Erythroblast (primary cell): ENCODE measurements around the gene AP1G2.

ENCODE experiments used
- GATA1 ChIP-seq: IDR thresholded peaks from 2 replicates; pipeline ENCODE4 v1.6.1; 2011; ENCODE audit warnings: low read depth, mild to moderate bottlenecking, control low read depth, low read length, moderate library complexity
- POLR2A ChIP-seq: IDR thresholded peaks from 2 replicates; pipeline ENCODE4 v1.6.1; 2011; ENCODE audit warnings: mild to moderate bottlenecking, low read length

GRCh38 chr14:23573384-23574015 lies 5.9 kb upstream of the AP1G2 start:
- TF ChIP-seq POLR2A: no peak
- no peak for TF ChIP-seq GATA1
